Jurkat, Clone E6-1 (cell line): Measurements from ENCODE around the gene CALML4.
"Not testable (repeated sequence)": the region's sequence is repeated elsewhere in the genome, so short reads cannot be mapped to it uniquely, and the experiment has no call there.

Experiments
- DNase-seq: peaks from one replicate; pipeline ENCODE4 v3.0.0-alpha.2; 2011; ENCODE audit warnings: low read depth, low spot score
- H3K4me3 ChIP-seq: 2 replicates; pipeline ENCODE4 v1.5.1; 2011; ENCODE audit warnings: mild to moderate bottlenecking, low read length, control low read depth, moderate library complexity

CALML4 gene

GRCh38 chr15:68197170-68197492 is 8.0 kb downstream of the CALML4 start:
- no peak for DNase-seq

GRCh38 chr15:68196445-68197169 is 8.5 kb downstream of the CALML4 start:
- no peak overlapping the region for H3K4me3 ChIP-seq
- no peak for DNase-seq

More at GRCh38 chr15:68197170-68197492, 8.0 kb downstream of the CALML4 start:
- H3K4me3 ChIP-seq, result no peak overlapping the region

GRCh38 chr15:68195336-68196112 is 9.6 kb downstream of the CALML4 start:
- H3K4me3 ChIP-seq, result no peak overlapping the region
- no peak for DNase-seq

GRCh38 chr15:68192804-68193486 is 12.2 kb downstream of the CALML4 start:
- DNase-seq, result no peak
- H3K4me3 ChIP-seq, result no peak overlapping the region

DNA sequence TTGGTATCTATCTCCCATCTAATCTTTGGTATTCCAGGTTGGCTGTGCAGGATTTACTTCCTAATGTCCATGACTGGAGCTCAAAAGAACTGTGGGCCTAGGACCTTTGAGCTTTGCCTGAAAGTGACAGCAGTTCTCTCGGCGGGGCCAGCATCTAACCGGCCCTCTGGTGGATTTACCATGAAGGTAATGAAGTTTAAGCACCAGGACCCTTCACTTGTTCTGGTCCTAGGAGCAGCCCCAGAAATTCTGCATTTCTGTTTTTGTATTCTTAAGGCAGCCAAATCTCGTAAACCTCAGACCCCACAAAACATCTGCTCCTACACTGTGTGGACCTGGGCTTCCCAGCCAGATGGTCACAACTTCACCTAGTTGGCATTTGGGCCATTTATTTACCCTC is 13.0 kb downstream of the CALML4 start:
- no peak for DNase-seq
- H3K4me3 ChIP-seq, result no peak overlapping the region

GRCh38 chr15:68191555-68191954 is 13.6 kb downstream of the CALML4 start:
- H3K4me3 ChIP-seq, result no peak overlapping the region
- DNase-seq, result no peak

GRCh38 chr15:68190048-68190447 is 15.1 kb downstream of the CALML4 start:
- no peak overlapping the region for H3K4me3 ChIP-seq
- no peak for DNase-seq

DNA sequence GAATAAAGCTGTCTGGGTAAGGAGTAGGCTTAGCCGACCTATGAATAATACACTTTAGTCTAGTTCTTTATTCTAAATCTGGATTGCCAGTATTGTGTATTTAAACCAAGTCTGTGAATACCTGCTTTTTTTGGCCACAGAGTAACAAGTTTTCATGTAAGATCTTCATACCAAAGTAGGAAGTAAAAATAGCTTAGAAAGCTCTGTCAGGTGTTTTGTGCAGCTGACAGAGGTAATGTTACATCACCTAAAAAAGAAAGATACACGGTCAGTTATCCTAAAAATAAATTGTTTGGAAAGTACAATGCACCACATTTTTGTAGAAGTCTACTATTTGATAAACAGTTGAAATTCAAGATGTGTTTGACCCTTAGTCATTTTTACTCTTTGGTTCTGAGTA is 16.5 kb downstream of the CALML4 start:
- no peak for DNase-seq
- no peak overlapping the region for H3K4me3 ChIP-seq

DNA sequence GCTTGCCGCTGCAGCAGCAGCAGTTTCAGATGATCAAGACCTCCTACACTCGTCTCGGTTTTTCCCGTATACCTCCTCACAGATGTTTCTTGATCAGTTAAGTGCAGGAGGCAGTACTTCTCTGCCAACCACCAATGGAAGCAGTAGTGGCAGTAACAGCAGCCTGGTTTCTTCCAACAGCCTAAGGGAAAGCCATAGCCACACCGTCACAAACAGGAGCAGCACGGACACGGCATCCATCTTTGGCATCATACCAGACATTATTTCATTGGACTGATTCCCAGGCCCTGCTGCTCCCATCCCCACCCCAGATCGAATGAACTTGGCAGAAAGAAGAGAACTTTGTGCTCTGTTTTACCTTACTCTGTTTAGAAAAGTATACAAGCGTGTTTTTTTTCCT is 17.6 kb downstream of the CALML4 start:
- no peak overlapping the region for H3K4me3 ChIP-seq
- no peak for DNase-seq

DNA sequence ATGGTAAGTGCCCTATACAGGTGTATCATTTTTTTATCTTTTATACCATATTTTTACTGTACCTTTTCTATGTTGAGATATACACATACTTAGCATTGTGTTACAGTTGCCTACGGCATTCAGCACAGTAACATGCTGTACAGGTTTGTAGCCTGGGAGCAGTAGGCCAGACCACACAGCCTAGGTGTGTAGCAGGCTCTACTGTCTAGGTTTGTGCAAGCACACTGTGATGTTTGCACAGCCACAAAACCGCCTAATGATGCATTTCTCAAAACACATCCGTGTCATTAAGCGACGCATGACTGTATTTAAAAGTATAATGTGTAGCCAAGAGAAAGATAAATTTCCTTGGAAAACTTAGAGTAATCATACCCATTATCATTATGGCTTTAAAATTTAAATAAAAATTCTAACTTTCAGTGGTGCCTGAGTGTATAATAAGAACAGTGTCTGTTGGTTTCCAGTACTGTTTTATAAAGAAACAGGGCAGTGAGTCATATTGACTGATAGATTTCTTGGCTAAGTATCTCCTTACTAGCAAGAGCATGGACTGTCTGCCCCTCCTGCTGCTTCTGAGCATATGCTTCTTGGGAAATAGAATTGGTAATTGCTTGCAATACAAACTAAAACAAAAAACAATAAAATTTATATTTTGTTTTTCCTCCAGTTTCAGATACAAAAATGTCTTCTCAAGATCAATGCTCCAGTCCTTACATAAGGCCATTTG is 18.3 kb downstream of the CALML4 start:
- no peak for DNase-seq

DNA sequence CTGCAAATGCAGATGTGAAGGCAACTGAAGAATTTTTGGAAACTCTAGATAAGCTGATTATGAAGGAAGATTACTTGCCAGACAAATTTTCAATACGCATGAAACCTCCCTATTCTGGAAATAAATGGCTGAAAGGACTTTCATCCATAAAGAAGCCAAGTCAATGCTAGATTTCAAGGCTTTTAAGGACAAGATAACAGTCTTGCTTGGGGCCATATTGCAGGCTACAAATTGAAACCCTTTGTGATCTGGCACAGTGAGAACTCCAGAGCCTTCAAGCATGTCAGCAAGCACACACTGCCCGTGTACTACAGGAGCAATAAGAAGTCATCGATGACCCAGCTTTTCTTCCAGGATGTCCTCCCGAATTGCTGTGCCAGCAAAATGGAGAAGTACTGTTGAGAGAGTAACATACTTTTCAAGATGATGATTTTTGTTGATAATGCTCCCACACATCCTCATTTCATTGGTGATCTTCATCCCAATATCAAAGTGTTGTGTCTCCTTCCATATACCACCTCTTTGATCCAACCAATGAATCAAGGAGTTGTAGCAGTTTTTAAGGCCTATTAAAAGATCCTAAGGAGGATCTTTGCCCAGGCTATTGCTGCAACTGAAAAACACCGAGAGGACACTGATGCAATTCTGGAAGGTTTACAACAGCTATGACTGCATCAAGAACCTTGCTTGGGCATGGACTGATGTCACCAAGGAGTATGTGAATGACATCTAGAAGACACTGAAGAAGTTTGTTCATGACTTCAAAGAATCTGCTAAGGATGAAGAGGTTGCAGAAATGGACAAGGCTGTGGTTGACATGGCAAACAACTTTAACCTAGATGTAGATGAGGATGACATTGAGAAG is 20.3 kb downstream of the CALML4 start:
- DNase-seq, result no peak
- H3K4me3 ChIP-seq, result no peak overlapping the region

More for the DNA sequence above, 18.3 kb downstream of the CALML4 start:
- no peak overlapping the region for H3K4me3 ChIP-seq

GRCh38 chr15:68183616-68184315 is 21.4 kb downstream of the CALML4 start:
- DNase-seq, result no peak

GRCh38 chr15:68177742-68178141 is 27.4 kb downstream of the CALML4 start:
- no peak overlapping the region for H3K4me3 ChIP-seq
- DNase-seq, result no peak

More at GRCh38 chr15:68183616-68184315, 21.4 kb downstream of the CALML4 start:
- H3K4me3 ChIP-seq, result no peak overlapping the region

GRCh38 chr15:68176601-68177000 is 28.5 kb downstream of the CALML4 start:
- no peak overlapping the region for H3K4me3 ChIP-seq
- DNase-seq, result no peak

DNA sequence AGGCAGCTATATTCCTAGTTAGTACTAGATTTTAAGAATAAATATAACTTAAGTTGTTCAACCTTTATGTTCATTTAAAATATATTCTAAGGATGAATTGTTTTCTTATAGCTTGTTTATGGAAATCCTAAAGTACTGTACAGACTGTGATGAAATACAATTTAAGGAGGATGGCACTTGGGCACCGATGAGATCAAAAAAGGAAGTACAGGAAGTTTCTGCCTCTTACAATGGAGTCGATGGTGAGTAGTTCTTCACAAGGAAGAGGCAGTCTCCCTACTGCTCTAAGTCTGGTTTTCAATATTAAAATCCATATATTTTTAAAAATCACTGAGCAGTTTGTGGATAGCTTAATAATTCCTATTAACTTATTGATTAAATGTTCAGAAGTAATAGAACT is 29.6 kb downstream of the CALML4 start:
- no peak overlapping the region for H3K4me3 ChIP-seq
- DNase-seq, result no peak

GRCh38 chr15:68173119-68173518 is 32.0 kb downstream of the CALML4 start:
- no peak for DNase-seq
- no peak overlapping the region for H3K4me3 ChIP-seq

- not testable (repeated sequence) for H3K4me3 ChIP-seq, DNase-seq
Observed at GRCh38 chr15:68172037-68172436, 33.1 kb downstream of the CALML4 start.

- no peak for DNase-seq
- H3K4me3 ChIP-seq, result no peak overlapping the region
Observed at GRCh38 chr15:68166847-68167246, 38.3 kb downstream of the CALML4 start.
